ENCODE data around the gene OR2C3. TPM values are rescaled to one million over a fixed set of nuclear protein-coding genes. Genes with fewer than 3 reads are reported as not detected.
"Not testable (repeated sequence)": the region's sequence is repeated elsewhere in the genome, so short reads cannot be mapped to it uniquely, and the experiment has no call there.

Gene OR2C3
- total RNA-seq, result not detected in 2 replicates

DNA sequence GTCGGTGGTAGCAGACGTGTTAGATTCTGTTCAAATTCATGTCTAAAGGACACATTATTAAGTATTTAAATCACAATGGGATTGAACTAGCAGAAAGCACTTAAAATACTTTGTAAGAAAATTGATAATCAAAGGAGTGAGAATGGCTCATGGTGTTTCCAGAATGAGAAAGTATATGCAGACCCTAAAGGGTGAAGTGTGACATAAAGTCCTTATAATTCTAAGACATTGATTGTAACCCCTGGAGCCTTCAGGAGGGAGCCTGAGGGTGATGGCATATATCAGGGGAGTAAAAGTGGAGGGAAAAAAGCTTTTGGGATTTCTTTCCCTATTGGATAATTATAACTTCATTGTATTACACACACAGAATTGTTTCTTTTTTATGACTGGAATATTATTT, at the start of gene OR2C3:
Gene OR2C3 (minus strand): TSS at position 101 of the 400 bp plus-strand sequence. CDS start 3,929 bp downstream, outside the sequence.
- DNase-seq (ENCODE audit: low read depth in 2 of 2), result no peak

- no peak for DNase-seq (ENCODE audit: low read depth in 2 of 2)
Observed at GRCh38 chr1:247578946-247579460, 42.8 kb upstream of the OR2C3 start.

DNA sequence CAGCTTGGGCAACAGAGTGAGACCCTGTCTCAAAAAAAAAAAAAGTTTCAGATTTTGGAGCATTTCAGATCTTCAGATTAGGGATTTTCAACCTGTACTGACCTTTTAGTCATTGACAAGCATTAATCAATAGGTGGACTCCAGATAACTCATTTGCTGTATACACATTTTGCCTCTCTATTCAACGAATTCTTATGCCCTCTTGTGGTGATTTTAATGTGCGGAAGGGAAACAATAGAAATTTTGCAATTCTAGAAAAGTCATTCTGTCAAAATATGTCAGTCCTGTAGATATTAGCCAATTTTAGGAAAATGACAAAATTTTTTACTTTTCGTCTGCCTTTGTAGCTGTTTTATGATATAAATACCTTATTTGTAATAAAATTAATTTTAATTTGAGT, 40.3 kb upstream of the OR2C3 start:
- DNase-seq (ENCODE audit: low read depth in 2 of 2), result no peak

DNA sequence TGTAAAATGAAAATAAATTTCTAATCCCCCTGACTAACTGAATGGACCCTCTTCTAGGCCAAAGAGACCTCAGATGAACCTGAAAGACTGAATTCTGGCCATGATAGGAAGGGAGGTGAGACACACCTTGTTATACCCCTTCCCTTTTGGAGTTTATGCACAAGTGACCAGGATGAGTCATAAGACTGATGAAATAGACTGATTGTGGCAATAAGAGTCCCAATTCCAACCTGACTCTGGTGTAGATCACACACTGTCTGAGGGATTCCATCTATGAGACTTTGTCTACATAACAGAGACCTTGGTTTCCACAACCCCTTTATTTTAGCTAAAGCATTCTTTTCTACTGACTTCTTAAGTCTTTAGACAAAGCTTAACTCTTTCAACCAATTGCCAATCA, 38.4 kb upstream of the OR2C3 start:
- DNase-seq (ENCODE audit: low read depth in 2 of 2), result no peak

GRCh38 chr1:247574236-247574635, 38.0 kb upstream of the OR2C3 start:
- DNase-seq (ENCODE audit: low read depth in 2 of 2), result no peak

DNA sequence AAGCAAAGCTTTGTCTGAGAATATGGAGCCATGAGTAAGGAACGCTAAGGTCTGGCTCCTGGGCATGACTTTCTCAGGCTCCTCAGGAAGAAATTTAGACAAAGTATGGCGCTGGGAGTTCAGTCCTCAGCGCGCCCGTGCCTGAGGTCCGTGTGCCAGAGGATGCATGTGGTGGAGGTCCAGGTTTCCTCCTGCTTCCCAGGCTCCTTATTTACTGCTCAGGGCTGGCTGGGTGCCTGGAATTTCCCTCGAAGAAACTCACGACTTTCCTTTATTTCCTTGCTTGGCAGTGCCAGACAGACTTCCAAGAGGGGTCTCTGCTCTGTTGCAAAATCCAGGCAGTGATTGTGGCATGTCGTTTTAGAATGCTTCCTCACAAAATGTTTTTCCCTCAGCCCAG, 26.0 kb upstream of the OR2C3 start:
- no peak for DNase-seq (ENCODE audit: low read depth in 2 of 2)

GRCh38 chr1:247561711-247562110, 25.5 kb upstream of the OR2C3 start:
- no peak for DNase-seq (ENCODE audit: low read depth in 2 of 2)

DNA sequence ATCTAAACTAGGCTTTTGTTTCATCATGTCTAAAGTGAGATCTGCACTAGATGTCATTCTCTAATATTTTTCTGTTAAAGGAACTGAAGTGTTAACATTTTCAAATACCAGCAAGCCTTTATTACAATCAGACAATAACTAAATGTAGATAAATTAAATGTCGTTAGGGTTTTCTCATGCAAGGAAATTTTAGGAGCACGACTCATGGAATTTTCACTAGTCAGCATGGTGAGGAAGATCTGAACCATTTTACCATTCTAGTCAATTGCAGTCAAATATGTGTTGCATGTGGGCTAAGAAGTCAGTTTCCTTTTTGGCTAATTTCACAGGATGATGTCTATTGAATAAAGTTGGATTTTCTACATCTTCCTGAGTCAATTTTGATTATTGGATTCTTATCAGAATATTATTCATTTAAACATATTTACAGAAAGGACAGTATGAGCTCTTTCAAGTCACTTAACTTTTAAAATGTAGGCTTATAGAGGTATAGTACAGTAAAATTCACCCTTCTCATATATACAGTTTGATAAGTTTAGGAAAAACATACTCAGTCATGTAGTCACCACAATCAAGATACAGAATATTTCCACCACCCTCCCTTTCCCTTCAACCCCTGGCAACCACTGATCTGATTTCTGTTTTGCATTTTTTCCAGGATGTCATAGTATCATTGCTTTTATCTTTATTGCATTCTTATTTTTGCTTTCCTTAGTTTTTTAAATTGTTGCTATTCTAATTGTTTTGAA, 21.9 kb upstream of the OR2C3 start:
- DNase-seq (ENCODE audit: low read depth in 2 of 2), result no peak

- DNase-seq (ENCODE audit: low read depth in 2 of 2), result no peak
Observed at GRCh38 chr1:247552231-247552630, 16.0 kb upstream of the OR2C3 start.

DNA sequence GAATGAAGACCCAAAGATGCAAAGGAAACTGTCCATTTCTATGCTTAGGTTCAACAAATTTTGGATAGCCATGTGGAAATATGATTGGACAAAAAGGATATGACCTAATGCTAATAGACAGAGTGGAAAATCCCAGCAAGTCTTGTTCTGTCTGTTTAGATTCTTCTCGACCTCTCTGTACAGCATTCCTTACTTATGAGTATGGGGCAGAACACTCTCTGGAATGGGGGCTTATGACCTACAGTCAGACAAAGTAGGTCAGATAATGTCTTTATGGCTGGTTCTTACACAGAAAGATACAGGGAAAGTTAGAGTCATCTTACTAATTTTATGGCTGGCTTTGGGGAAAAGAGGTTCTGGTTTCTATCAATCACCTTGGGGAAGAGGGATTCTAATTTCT, 15.5 kb upstream of the OR2C3 start:
- DNase-seq (ENCODE audit: low read depth in 2 of 2), result no peak

DNA sequence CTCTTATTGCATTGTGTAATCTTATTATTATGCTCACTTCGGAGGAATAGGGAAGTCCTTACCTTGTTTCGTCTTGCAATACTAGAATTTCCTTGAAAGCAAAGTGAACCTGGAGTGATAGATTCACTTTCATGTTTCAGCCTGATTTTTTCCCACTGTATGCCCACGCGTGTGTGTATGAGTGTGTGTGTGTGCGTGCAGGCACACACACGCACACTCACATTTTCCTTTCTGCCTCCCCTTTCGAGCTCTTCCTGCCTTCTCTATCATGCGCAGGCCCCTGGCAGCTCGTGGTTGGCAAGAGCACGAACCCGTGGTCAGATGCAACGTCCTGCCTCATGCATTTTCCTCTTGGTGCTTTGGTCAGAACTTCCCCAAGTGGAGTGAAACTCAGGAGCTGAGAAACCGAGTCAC, 12.5 kb upstream of the OR2C3 start, which contains the start of gene GCSAML:
Gene GCSAML (plus strand): TSS at position 366 of the 414 bp plus-strand sequence. CDS start 58 bp downstream, outside the sequence.
- no peak for DNase-seq (ENCODE audit: low read depth in 2 of 2)

DNA sequence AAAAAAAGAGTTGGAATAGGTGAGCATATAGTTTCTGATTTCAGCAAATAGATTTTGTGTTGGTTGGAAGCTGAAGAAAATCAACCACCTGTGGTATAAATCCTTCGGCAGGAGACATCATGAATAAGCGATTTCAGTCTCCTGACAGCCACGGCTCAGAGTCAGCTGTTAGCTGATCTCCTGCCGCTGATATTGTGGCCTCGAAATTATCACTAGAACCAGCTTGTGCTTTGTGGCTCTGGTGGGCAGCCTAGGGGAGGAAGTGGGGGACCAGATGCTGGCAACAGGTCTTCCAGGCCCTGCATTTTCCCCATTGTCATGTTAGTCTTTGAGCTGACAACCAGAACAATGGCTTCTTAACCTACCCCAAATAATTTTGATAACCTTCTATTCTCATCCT, 11.9 kb upstream of the OR2C3 start:
- no peak for DNase-seq (ENCODE audit: low read depth in 2 of 2)

GRCh38 chr1:247542811-247543210, 6.6 kb upstream of the OR2C3 start:
- DNase-seq (ENCODE audit: low read depth in 2 of 2), result no peak

- no peak for DNase-seq (ENCODE audit: low read depth in 2 of 2)
Observed at GRCh38 chr1:247540581-247540980, 4.3 kb upstream of the OR2C3 start.

DNA sequence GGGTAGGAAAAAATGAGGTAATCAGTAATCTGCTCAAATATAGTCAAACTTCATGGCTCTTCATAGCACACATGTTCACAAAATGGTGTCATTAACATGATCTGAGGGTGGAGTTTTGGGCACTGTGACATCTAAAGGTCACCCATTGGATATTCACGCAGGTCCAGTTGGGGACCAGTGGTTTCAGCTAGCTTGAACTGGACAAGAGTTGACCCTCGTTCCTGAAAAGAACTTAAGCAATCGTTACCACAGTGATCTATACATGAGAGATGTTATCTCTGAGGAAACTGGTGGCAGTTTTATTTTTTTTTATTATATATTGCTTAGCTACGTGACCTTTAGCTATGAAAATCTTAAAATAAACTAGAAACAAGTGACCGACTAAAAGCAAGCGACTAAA, 3.0 kb upstream of the OR2C3 start:
- no peak for DNase-seq (ENCODE audit: low read depth in 2 of 2)

GRCh38 chr1:247538561-247538960, 2.3 kb upstream of the OR2C3 start:
- no peak for DNase-seq (ENCODE audit: low read depth in 2 of 2)

DNA sequence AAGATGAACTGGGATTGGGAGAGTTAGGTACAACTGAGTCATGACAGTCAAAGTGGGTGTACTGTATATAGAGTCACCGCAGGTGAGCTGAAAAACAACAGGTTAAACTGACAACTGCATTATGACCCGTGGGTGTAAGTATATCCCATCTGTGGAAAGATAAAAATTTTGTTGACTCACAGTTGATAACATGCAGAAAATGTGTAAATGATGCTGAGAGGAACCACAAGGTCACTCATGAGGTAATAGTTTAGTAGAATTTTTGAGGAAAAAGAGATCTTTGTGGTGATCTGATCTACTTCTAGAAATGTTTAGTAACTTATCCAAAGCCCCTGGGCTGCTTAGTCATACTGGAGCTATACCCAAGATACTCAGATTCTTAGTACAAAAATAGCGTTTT, 838 bp downstream of the OR2C3 start:
- no peak for DNase-seq (ENCODE audit: low read depth in 2 of 2)

GRCh38 chr1:247531937-247532336, 4.3 kb downstream of the OR2C3 start:
- DNase-seq (ENCODE audit: low read depth in 2 of 2), result no peak

GRCh38 chr1:247530785-247531184, 5.5 kb downstream of the OR2C3 start:
- DNase-seq (ENCODE audit: low read depth in 2 of 2), result no peak

GRCh38 chr1:247529771-247530355, 6.4 kb downstream of the OR2C3 start:
- no peak for DNase-seq (ENCODE audit: low read depth in 2 of 2)

DNA sequence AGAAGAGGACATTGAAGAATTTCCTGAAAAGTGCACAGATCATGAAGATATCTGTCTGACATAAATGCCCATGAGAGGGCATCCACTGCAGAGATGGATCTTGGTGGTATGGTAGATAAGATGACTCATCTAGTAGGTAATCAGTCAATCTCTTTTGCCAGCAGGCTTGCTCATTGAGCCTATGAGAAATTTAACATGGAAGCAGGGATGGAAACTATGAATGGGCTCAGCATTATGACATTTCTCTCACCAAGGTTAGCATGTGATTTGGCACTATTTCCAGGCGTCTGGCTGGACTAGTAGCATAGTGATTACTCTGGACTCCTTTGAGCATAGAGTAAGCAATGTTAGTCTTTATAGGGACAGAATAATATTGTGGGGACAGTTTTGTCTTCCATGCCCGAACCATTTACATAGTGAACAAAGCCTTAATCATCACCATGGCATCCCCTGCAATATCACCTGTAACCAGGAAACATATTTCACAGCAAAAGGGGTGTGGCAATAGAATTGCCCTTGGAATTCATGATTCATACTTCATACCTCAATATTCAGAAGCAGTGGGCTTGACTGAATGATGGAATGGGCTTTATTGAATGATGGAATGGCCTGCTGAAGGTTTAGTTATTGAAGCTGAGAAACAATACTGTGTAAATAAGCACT, 7.3 kb downstream of the OR2C3 start:
- no peak for DNase-seq (ENCODE audit: low read depth in 2 of 2)

DNA sequence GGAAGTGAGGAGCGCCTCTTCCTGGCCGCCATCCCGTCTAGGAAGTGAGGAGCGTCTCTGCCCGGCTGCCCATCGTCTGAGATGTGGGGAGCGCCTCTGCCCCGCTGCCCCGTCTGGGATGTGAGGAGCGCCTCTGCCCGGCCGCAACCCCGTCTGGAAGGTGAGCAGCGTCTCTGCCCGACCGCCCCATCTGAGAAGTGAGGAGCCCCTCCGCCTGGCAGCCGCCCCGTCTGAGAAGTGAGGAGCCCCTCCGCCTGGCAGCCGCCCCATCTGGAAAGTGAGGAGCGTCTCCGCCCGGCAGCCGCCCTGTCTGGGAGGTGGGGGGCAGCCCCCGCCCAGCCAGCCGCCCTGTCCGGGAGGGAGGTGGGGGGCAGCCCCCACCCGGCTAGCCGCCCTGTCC, 14.4 kb downstream of the OR2C3 start:
- DNase-seq (ENCODE audit: low read depth in 2 of 2), result not testable (repeated sequence)

DNA sequence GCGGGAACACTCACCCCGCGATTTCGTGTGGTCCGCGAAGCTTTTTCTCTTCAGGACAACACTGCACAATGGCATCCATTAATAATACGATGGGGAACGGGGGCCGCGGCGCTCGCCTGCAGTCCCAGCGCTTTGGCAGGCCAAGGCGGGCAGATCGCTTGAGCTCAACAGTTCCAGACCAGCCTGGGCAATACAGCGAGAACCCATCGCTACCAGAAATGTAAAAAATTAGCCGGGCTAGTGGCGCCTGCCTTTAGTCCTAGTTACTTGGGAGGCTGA, 17.7 kb downstream of the OR2C3 start:
- DNase-seq (ENCODE audit: low read depth in 2 of 2), result no peak

Data from dermis microvascular lymphatic vessel endothelial cell (primary cell).